GM23248 (cell line): Measurements from ENCODE around the gene NAV2. TPM values are rescaled to one million over a fixed set of nuclear protein-coding genes. Genes with fewer than 3 reads are reported as not detected.
A peak's percentile ranks its signal among the peaks of the same experiment; 100 is the strongest.

Experiments used
- DNase-seq: peaks from one replicate; pipeline ENCODE4 v3.0.0-alpha.2; 2015
- H2AFZ ChIP-seq: fragments of 200-600 bp; sonication (generic); 2 replicates; pipeline ENCODE4 v1.6.1; 2016; ENCODE audit warnings: antibody characterized with exemption
- H3F3A ChIP-seq: fragments of 200-600 bp; sonication (generic); 2 replicates; pipeline ENCODE4 v1.6.1; 2016; ENCODE audit warnings: mild to moderate bottlenecking, antibody characterized with exemption, mixed run types; ENCODE audit not compliant: insufficient read depth
- H3K27ac ChIP-seq: fragments of 200-600 bp; sonication (generic); 2 replicates; pipeline ENCODE4 v1.5.1; 2016; ENCODE audit warnings: mild to moderate bottlenecking
- H3K27me3 ChIP-seq: fragments of 200-600 bp; sonication (generic); replicated peaks from 2 replicates; pipeline ENCODE4 v1.6.1; 2016; ENCODE audit warnings: mild to moderate bottlenecking; ENCODE audit not compliant: insufficient read depth
- H3K36me3 ChIP-seq: fragments of 200-600 bp; sonication (generic); 2 replicates; pipeline ENCODE4 v1.6.1; 2016; ENCODE audit warnings: low read depth, mild to moderate bottlenecking
- H3K4me1 ChIP-seq: fragments of 200-600 bp; sonication (generic); 2 replicates; pipeline ENCODE4 v1.6.1; 2016; ENCODE audit warnings: mild to moderate bottlenecking; ENCODE audit not compliant: insufficient read depth
- H3K4me2 ChIP-seq: fragments of 200-600 bp; sonication (generic); one replicate; pipeline ENCODE4 v1.6.1; 2016; ENCODE audit warnings: mild to moderate bottlenecking; ENCODE audit not compliant: unreplicated experiment
- H3K4me3 ChIP-seq: fragments of 200-600 bp; sonication (generic); 2 replicates; pipeline ENCODE4 v1.5.1; 2016; ENCODE audit warnings: mild to moderate bottlenecking
- H3K79me2 ChIP-seq: fragments of 200-600 bp; sonication (generic); 2 replicates; pipeline ENCODE4 v1.6.1; 2016; ENCODE audit warnings: mild to moderate bottlenecking; ENCODE audit not compliant: insufficient read depth
- H3K9ac ChIP-seq: fragments of 200-600 bp; sonication (generic); 2 replicates; pipeline ENCODE4 v1.6.1; 2016; ENCODE audit warnings: mild to moderate bottlenecking
- H3K9me2 ChIP-seq: fragments of 200-600 bp; sonication (generic); 2 replicates; pipeline ENCODE4 v1.6.1; 2016; ENCODE audit warnings: mixed run types, mild to moderate bottlenecking, moderate library complexity; ENCODE audit not compliant: insufficient read depth
- H3K9me3 ChIP-seq: fragments of 200-600 bp; sonication (generic); one replicate; pipeline ENCODE4 v1.6.1; 2017; ENCODE audit warnings: low read depth
- H4K20me1 ChIP-seq: fragments of 200-600 bp; sonication (generic); 2 replicates; pipeline ENCODE4 v1.6.0; 2016; ENCODE audit not compliant: insufficient read depth
- EZH2 ChIP-seq: fragments of 200-600 bp; sonication (generic); IDR thresholded peaks from 2 replicates; pipeline ENCODE4 v1.6.1; 2018; ENCODE audit warnings: antibody characterized with exemption, mild to moderate bottlenecking; ENCODE audit not compliant: insufficient read depth, poor library complexity, severe bottlenecking
- EZH2phosphoT487 ChIP-seq: fragments of 200-600 bp; sonication (generic); IDR thresholded peaks from 2 replicates; pipeline ENCODE4 v1.6.1; 2018; ENCODE audit warnings: antibody characterized with exemption, moderate library complexity, mild to moderate bottlenecking, low read depth; ENCODE audit not compliant: insufficient read depth
- WGBS, 2 experiments: methylation state at CpG; one replicate each; pipeline ENCODE4 v1.1.6; 2015 to 2017; ENCODE audit warnings: low lambda C conversion rate in 2 of 2, low coverage in 1 of 2; ENCODE audit errors: missing lambda C conversion rate in 2 of 2; 5-methylcytosine and 5-hydroxymethylcytosine counted together
- in situ Hi-C: fragments of 300-500 bp; cut with MboI; formaldehyde crosslinking; loops from 2 replicates; pipeline ENCODE4 v1.15.0; 2020
- polyA plus RNA-seq: library from polyadenylated mRNA; unstranded; fragments of >200 nt; fragmentation: Nextera tagmentation; extraction: Ambion mirVana; gene quantifications from 2 replicates; pipeline ENCODE4 v1.2.1, GENCODE V29; 2016
- total RNA-seq: library from RNA; depleted of rRNA; stranded (reverse); fragments of >200 nt; shearing (Covaris generic); gene quantifications from 2 replicates; pipeline ENCODE4 v1.2.3, GENCODE V29; 2014

NAV2 gene
- total and polyA plus RNA-seq, 2 experiments from 2014 or later = 5.7 to 11.9 TPM

- no peak overlapping the region for H3K9ac ChIP-seq
- H3K9me3 ChIP-seq = no peaks in the 10 kb centered on the region
- no peak overlapping the region for H3K27ac ChIP-seq
- no peak overlapping the region for H3K4me3 ChIP-seq
- H3K79me2 ChIP-seq = peaks cover 5% of the 10 kb centered on the region
- WGBS, 2 experiments = 88 to 90% methylated on average over 3 of the region's 3 CpGs
- no peaks in the 10 kb centered on the region for H3K9me2 ChIP-seq
- no peaks in the 10 kb centered on the region for H3K4me1 ChIP-seq
- H3K4me2 ChIP-seq = no peak overlapping the region
- in situ Hi-C loops = no loop called here
- no peak for DNase-seq
- TF ChIP-seq EZH2phosphoT487 (no peak), EZH2 (no peak)
- H4K20me1 ChIP-seq = no peaks in the 10 kb centered on the region
- no peak overlapping the region for H2AFZ ChIP-seq
- H3K27me3 ChIP-seq = no peaks in the 10 kb centered on the region
- peaks cover 36% of the 10 kb centered on the region for H3K36me3 ChIP-seq
- 0 out of 2 replicates have a peak, but pooled peaks cover 3% of the 10 kb centered on the region for H3F3A ChIP-seq
These were observed 328.9 kb downstream of the NAV2 start for GRCh38 chr11:20041499-20041898.

GRCh38 chr11:20042045-20042639 lies 329.5 kb downstream of the NAV2 start:
- TF ChIP-seq EZH2phosphoT487 (no peak), EZH2 (no peak)
- Histone ChIP-seq H2AFZ (no peak overlapping the region), H3K79me2 (peaks cover 5% of the 10 kb centered on the region), H3K9me2 (no peaks in the 10 kb centered on the region), H3F3A (peaks cover 6% of the 10 kb centered on the region), H3K36me3 (peaks cover 36% of the 10 kb centered on the region), H3K27ac (no peak overlapping the region), H3K27me3 (no peaks in the 10 kb centered on the region), H4K20me1 (no peaks in the 10 kb centered on the region), H3K4me1 (0 out of 2 replicates have a peak, but pooled peaks cover 6% of the 10 kb centered on the region), H3K9ac (no peak overlapping the region), H3K4me2 (no peak overlapping the region), H3K9me3 (no peaks in the 10 kb centered on the region), H3K4me3 (no peak overlapping the region)
- DNase-seq = peak; percentile 18
- in situ Hi-C loops = no loop called here
- 86 to 90% methylated on average over 5 of the region's 5 CpGs for WGBS, 2 experiments

DNA sequence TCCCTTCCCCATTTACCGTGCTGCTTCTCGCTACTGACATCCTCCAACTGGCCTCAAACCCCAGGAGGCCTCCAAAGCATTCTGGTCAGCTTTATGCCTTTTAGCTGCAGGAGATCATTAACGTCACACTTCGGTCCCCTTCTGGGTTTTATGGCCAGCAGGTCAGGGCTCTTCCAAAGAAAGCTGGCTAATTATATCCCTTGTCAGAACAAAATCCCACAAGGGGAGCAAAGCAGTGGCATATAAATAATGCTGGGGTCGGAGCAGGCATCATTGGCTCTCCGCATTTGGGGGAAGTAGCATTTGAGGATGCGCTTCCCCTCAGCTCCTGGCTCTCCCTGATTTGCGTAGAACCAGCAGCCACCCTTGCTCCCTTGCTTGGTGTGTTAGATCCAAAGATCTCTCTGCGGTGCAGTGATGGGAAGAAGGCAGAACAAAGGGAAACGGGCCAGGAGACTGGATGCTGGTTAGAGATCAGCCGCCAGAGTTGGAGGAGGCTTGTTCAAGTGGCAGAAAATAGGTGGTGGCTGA lies 330.2 kb downstream of the NAV2 start:
- no peak overlapping the region for H2AFZ ChIP-seq
- H3K27ac ChIP-seq = no peak overlapping the region
- H3K9me2 ChIP-seq = no peaks in the 10 kb centered on the region
- H3K9ac ChIP-seq = no peak overlapping the region
- peaks cover 32% of the 10 kb centered on the region for H3K36me3 ChIP-seq
- H3K9me3 ChIP-seq = no peaks in the 10 kb centered on the region
- in situ Hi-C loops = no loop called here
- WGBS, 2 experiments = 88 to 90% methylated on average over 11 of the region's 11 CpGs
- TF ChIP-seq EZH2 (no peak), EZH2phosphoT487 (no peak)
- peaks cover 13% of the 10 kb centered on the region for H3F3A ChIP-seq
- 0 out of 2 replicates have a peak, but pooled peaks cover 8% of the 10 kb centered on the region for H3K4me1 ChIP-seq
- H3K4me3 ChIP-seq = no peak overlapping the region
- H3K4me2 ChIP-seq = no peak overlapping the region
- no peaks in the 10 kb centered on the region for H4K20me1 ChIP-seq
- H3K27me3 ChIP-seq = no peaks in the 10 kb centered on the region
- H3K79me2 ChIP-seq = peaks cover 5% of the 10 kb centered on the region
- DNase-seq = no peak

DNA sequence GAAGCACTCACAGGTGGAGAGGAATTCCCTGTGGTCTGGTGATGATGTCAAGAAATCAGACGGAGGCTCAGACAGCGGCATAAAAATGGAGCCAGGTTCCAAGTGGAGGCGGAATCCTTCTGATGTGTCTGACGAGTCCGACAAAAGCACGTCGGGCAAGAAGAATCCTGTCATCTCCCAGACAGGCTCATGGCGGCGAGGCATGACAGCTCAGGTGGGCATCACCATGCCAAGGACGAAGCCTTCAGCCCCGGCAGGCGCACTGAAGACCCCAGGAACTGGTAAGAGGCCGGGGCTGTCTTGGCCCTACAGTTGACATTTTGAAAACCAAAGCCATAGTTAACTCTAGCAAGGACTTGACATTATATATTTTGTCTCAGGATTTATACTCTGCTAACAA lies 331.4 kb downstream of the NAV2 start:
- H3K9ac ChIP-seq = no peak overlapping the region
- in situ Hi-C loops = no loop called here

More for the DNA sequence above, 331.4 kb downstream of the NAV2 start:
- H3K9me3 ChIP-seq = no peaks in the 10 kb centered on the region
- DNase-seq = no peak
- no peak overlapping the region for H3K27ac ChIP-seq
- no peak overlapping the region for H2AFZ ChIP-seq
- H4K20me1 ChIP-seq = no peaks in the 10 kb centered on the region
- H3K9me2 ChIP-seq = no peaks in the 10 kb centered on the region
- peaks cover 5% of the 10 kb centered on the region for H3K79me2 ChIP-seq
- 94% methylated on average over 13 of the region's 13 CpGs for WGBS, 2 experiments
- H3K4me3 ChIP-seq = no peak overlapping the region
- TF ChIP-seq EZH2phosphoT487 = no peak
- TF ChIP-seq EZH2 = no peak
- H3K4me1 ChIP-seq = 0 out of 2 replicates have a peak, but pooled peaks cover 11% of the 10 kb centered on the region
- peaks cover 24% of the 10 kb centered on the region for H3F3A ChIP-seq
- H3K4me2 ChIP-seq = no peak overlapping the region
- no peaks in the 10 kb centered on the region for H3K27me3 ChIP-seq
- peaks cover 25% of the 10 kb centered on the region; the same call in 1 of the 2 replicates for H3K36me3 ChIP-seq
